CD4-positive, alpha-beta T cell (primary cell): ENCODE results near the gene DCAF8. TPM values are rescaled to one million over a fixed set of nuclear protein-coding genes. Genes with fewer than 3 reads are reported as not detected.
"Not testable (repeated sequence)": the region's sequence is repeated elsewhere in the genome, so short reads cannot be mapped to it uniquely, and the experiment has no call there.

Experiments
- ATAC-seq: fragments of 200-7000 bp; cut with Tn5 transposase; one replicate; pipeline ENCODE4 v1.10.0; 2022; ENCODE audit warnings: mild to moderate bottlenecking; ENCODE audit not compliant: poor library complexity
- CTCF ChIA-PET: fragments of 350-600 bp; sonication (Branson Sonifier 250); formaldehyde crosslinking; loops from one replicate; lab custom pipeline; 2021; ENCODE audit warnings: antibody characterized with exemption, inconsistent platforms; lab: Charles Lee
- POLR2A ChIA-PET: fragments of 350-600 bp; sonication (Branson Sonifier 250); formaldehyde crosslinking; loops from one replicate; lab custom pipeline; 2021; ENCODE audit warnings: antibody characterized with exemption, inconsistent platforms; lab: Charles Lee
- DNase-seq, 14 experiments: peaks; one replicate each; pipeline ENCODE4 v3.0.0-alpha.2; 2013 to 2020; ENCODE audit warnings: mixed read lengths in 2 of 14
- H3K27ac ChIP-seq, 2 donors: one replicate each; pipeline versions ENCODE4 v1.5.1 to v1.7.0; 2013; ENCODE audit warnings: low read length in 2 of 2, low read depth in 1 of 2, mild to moderate bottlenecking in 1 of 2
- H3K27me3 ChIP-seq, 2 experiments: 1 replicate in 1 of 2; 2 replicates in 1 of 2; pipeline versions ENCODE4 v1.6.1 to v1.7.0; 2013; ENCODE audit warnings: low read length in 2 of 2, control low read depth in 1 of 2, mild to moderate bottlenecking in 1 of 2, moderate library complexity in 1 of 2; ENCODE audit not compliant: insufficient read depth in 2 of 2, control insufficient read depth in 1 of 2
- H3K36me3 ChIP-seq: one replicate; pipeline ENCODE4 v1.6.1; 2013; ENCODE audit warnings: low read length, control low read depth; ENCODE audit not compliant: insufficient read depth
- H3K4me1 ChIP-seq: one replicate; pipeline ENCODE4 v1.6.1; 2013; ENCODE audit warnings: low read length, control low read depth; ENCODE audit not compliant: insufficient read depth
- H3K4me3 ChIP-seq: one replicate; pipeline ENCODE4 v1.5.1; 2013; ENCODE audit warnings: mild to moderate bottlenecking, low read length, moderate library complexity
- H3K9me3 ChIP-seq, 2 experiments: 1 replicate in 1 of 2; 2 replicates in 1 of 2; pipeline versions ENCODE4 v1.6.1 to v1.7.0; 2013; ENCODE audit warnings: low read length in 2 of 2, mild to moderate bottlenecking in 2 of 2, control low read depth in 1 of 2, moderate library complexity in 1 of 2; ENCODE audit not compliant: control insufficient read depth in 1 of 2, insufficient read depth in 1 of 2
- H3K27ac Mint-ChIP-seq: one replicate; pipeline ENCODE4 v1.8.0; 2020; ENCODE audit warnings: mixed read lengths
- H3K27me3 Mint-ChIP-seq: one replicate; pipeline ENCODE4 v1.8.0; 2021; ENCODE audit warnings: mixed read lengths
- H3K36me3 Mint-ChIP-seq: one replicate; pipeline ENCODE4 v1.8.0; 2021; ENCODE audit warnings: low read depth, mixed read lengths
- H3K4me1 Mint-ChIP-seq: one replicate; pipeline ENCODE4 v1.8.0; 2021; ENCODE audit warnings: low read depth, mixed read lengths
- H3K4me3 Mint-ChIP-seq: one replicate; pipeline ENCODE4 v1.8.0; 2020; ENCODE audit warnings: mild to moderate bottlenecking, mixed read lengths
- H3K9me3 Mint-ChIP-seq: one replicate; pipeline ENCODE4 v1.8.0; 2020; ENCODE audit warnings: mixed read lengths
- intact Hi-C, 2 experiments: fragments of 100-400 bp; cut with DNase I in 1 of 2; cut with micrococcal nuclease in 1 of 2; formaldehyde crosslinking; loops; one replicate each; pipeline versions ENCODE4 v1.15.1 to v1.9.0; 2023 to 2025; cut with DNase I, micrococcal nuclease
- total RNA-seq, 174 experiments: library from RNA in 2 of 174; stranded (reverse) in 2 of 174; gene quantifications; one replicate each; pipeline ENCODE4 v1.2.3 and lab custom pipeline; 2021 to 2026
- TF ChIP-seq, protein P1 (sequence below): fragments of 200-600 bp; IDR thresholded peaks from one replicate; pipeline ENCODE4 v1.8.0; 2022; ENCODE audit warnings: antibody characterized with exemption, mild to moderate bottlenecking

DCAF8 gene
- total RNA-seq, 2 experiments from 2014 or later, result 151 to 154 TPM

DNA sequence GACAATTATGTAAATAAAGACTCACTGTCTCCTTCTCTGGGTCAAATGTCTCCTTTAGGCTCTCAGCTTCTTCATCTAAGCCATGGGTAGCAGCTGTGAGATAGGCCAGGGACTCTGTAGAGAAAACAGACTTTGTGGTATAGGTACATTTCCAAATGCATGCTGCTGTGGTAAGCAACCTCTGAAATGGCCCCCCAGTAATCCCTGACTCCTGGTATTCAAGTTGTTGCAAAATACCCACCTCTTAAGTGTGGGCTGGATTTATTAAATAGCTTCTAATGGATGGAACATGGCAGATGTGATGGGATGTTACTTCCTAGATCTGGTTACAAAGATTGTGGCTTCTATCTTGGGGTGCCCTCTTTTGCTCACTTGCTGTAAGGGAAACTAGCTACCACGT lies 33.7 kb upstream of the DCAF8 start:
- Histone ChIP-seq H3K27ac (no peak overlapping the region), H3K4me1 (peaks cover 3% of the 10 kb centered on the region), H3K27me3 (no peaks in the 10 kb centered on the region), H3K9me3 (no peaks in the 10 kb centered on the region), H3K4me3 (no peak overlapping the region), H3K36me3 (peaks cover 93% of the 10 kb centered on the region)
- TF ChIP-seq, protein P1, sequence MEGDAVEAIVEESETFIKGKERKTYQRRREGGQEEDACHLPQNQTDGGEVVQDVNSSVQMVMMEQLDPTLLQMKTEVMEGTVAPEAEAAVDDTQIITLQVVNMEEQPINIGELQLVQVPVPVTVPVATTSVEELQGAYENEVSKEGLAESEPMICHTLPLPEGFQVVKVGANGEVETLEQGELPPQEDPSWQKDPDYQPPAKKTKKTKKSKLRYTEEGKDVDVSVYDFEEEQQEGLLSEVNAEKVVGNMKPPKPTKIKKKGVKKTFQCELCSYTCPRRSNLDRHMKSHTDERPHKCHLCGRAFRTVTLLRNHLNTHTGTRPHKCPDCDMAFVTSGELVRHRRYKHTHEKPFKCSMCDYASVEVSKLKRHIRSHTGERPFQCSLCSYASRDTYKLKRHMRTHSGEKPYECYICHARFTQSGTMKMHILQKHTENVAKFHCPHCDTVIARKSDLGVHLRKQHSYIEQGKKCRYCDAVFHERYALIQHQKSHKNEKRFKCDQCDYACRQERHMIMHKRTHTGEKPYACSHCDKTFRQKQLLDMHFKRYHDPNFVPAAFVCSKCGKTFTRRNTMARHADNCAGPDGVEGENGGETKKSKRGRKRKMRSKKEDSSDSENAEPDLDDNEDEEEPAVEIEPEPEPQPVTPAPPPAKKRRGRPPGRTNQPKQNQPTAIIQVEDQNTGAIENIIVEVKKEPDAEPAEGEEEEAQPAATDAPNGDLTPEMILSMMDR, result no peak
- Mint-ChIP-seq H3K4me3 (no peak overlapping the region), H3K27me3 (no peaks in the 10 kb centered on the region), H3K36me3 (peaks cover 98% of the 10 kb centered on the region), H3K9me3 (no peaks in the 10 kb centered on the region), H3K4me1 (peaks cover 4% of the 10 kb centered on the region), H3K27ac (no peak overlapping the region)
- no peak for ATAC-seq
- ChIA-PET CTCF (no interaction called here), POLR2A (interaction anchor here (0.7 to 1.0 kb wide), 2 partner anchors 11 to 27 kb away, joined by 3 read pairs; no protein-coding TSS in a partner anchor)
- intact Hi-C loops, result no loop called here
- DNase-seq, result no peak

DNA sequence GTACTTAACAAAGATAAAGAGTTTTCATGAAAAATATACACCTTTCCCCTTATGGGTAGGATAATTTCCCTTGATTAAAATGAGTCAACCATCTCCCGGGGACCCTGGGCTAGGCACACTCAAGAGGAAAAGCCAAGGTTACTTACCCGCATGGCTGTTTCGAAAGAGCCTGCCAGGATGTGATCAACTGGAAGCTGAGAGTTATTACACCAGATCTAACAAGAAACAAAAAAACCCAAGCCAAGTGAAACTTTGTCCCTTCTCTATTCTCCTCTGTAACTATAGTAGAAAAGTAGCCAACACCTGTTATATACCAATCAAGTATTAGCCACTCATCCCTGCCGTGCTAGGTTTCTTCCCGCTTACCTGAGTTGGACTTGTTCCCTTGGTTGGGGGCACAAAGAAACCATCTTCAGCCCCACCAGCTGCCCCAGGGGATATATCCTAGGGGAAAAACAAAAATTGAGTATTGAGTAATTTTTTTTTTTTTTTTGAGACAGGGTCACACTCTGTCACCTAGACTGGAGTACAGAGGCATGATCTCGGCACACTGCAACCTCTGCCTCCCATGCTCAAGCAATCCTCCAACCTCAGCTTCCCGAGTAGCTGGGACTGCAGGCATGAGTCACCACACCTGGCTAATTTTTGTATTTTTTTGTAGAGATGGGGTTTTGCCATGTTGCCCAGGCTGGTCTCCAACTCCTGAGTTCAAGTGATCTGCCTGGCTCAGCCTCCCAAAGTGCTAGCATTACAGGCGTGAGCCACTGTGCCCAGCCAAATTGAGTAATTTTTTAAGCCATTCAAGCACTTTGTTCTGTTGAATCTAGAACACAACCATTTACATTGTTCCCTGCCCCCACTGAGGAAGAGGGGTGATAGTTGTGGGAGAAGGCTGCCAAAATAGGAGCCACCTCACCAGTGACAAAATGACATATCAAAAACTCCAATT lies 30.9 kb upstream of the DCAF8 start:
- peaks cover 92% of the 10 kb centered on the region for H3K36me3 ChIP-seq
- ChIA-PET CTCF (interaction anchor here (1.4 to 2.6 kb wide), 3 partner anchors 8 to 193 kb away, joined by 3 to 25 read pairs (median 8); partner anchors contain the start of gene PEX19), POLR2A (no interaction called here)
- Mint-ChIP-seq H3K27me3 (no peaks in the 10 kb centered on the region), H3K4me3 (no peak overlapping the region), H3K9me3 (no peaks in the 10 kb centered on the region), H3K36me3 (peaks cover 97% of the 10 kb centered on the region), H3K4me1 (peaks cover 5% of the 10 kb centered on the region), H3K27ac (no peak overlapping the region)
- TF ChIP-seq, protein P1, result no peak
- peaks cover 6% of the 10 kb centered on the region for H3K4me1 ChIP-seq
- no peak overlapping the region for H3K27ac ChIP-seq
- H3K9me3 ChIP-seq, result no peaks in the 10 kb centered on the region
- ATAC-seq (no peak), DNase-seq (no peak)
- intact Hi-C loops, result no loop called here
- H3K4me3 ChIP-seq, result no peak overlapping the region
- H3K27me3 ChIP-seq, result no peaks in the 10 kb centered on the region

DNA sequence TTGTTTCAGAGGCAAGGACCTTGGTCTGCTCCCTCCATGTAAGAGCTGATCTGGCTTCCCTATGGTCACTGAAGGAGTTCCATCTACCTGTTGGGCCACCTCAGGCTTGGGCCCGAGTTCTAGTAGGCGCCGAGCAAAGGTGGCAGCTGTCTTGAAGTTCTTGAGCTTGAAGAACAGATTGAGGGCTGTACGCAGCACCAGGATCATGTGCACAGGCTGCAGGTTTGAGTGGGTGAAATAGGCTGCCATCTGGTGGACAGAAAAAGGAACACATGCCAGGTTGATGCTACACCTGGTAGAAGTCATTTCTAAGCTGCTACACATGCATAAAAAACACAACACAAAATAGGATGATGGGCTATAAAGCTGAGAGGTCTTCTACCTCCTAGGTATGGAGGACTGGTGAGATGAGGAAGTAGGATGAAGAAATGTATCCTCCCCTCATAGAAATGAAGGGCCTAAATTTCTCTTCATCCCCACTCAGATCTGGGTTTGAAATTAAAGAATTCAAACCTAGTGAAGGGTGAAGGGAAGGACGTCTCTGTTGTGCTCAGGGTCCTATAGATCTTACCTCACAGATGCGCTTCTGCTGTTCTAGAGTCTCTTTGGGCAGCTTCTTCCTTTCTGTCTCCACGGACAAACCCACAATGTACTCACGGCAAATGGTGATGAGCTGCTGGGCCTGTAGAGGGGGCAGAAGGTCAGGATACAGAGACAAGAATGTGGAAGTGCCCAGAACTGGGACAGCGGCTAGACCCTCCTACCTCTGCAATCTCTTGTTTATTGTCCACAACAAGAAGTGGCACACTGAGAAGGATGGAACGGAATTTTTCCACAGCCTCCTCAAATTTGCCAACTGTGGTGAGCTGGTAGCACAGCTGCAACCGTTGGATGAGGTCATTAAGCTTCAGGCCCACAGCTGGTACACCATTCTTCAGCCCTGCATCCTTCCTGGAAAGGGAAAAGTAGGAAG lies 29.2 kb upstream of the DCAF8 start:
- Histone ChIP-seq H3K27me3 (no peaks in the 10 kb centered on the region), H3K36me3 (peaks cover 76% of the 10 kb centered on the region), H3K27ac (no peak overlapping the region), H3K4me1 (peaks cover 6% of the 10 kb centered on the region), H3K9me3 (no peaks in the 10 kb centered on the region), H3K4me3 (no peak overlapping the region)
- Mint-ChIP-seq H3K27ac (peak overlapping the region; percentile 16), H3K27me3 (no peaks in the 10 kb centered on the region), H3K9me3 (no peaks in the 10 kb centered on the region), H3K4me1 (peaks cover 7% of the 10 kb centered on the region), H3K4me3 (peak overlapping the region; percentile 5), H3K36me3 (peaks cover 83% of the 10 kb centered on the region)
- ChIA-PET POLR2A (interaction anchor here (0.6 to 2.2 kb wide), 8 partner anchors 29 to 261 kb away, joined by 3 to 27 read pairs (median 4); partner anchors contain the start of genes DCAF8 and IGSF8), CTCF (interaction anchor here (0.7 to 2.8 kb wide), 30 partner anchors 10 to 316 kb away, joined by 3 to 28 read pairs (median 4); partner anchors contain the start of genes DCAF8, IGSF8 and PEA15)
- peak; percentile 99 for ATAC-seq
- DNase-seq, result peak; percentile 48 to 88 (median 58)
- TF ChIP-seq, protein P1, result peak; percentile 78
- intact Hi-C loops, result loop anchor here (1.0 kb wide), 2 partner anchors 98 to 190 kb away; no protein-coding TSS in a partner anchor

DNA sequence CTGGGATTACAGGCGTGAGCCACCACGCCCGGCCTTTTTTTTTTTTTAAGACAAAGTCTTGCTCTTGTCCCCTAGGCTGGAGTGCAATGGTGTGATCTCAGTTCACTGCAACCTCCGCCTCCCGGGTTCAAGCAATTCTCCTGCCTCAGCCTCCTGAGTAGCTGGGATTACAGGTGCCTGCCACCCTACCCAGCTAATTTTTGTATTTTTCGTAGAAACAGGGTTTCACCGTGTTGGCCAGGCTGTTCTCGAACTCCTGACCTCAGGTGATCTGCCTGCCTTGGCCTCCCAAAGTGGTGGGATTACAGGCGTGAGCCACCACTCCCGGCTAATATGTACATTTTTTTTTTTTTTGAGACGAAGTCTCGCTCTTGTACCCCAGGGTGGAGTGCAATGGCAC lies 25.4 kb upstream of the DCAF8 start:
- ChIA-PET POLR2A (interaction anchor here (0.7 to 1.2 kb wide), 2 partner anchors 25 to 186 kb away, joined by 3 to 7 read pairs; partner anchors contain the start of gene DCAF8), CTCF (interaction anchor here (0.8 to 1.7 kb wide), 3 partner anchors 36 to 186 kb away, joined by 3 to 5 read pairs (median 4); no protein-coding TSS in a partner anchor)
- H3K27ac ChIP-seq, DNase-seq, H3K27me3 ChIP-seq, H3K9me3 ChIP-seq, H3K27me3 Mint-ChIP-seq, H3K9me3 Mint-ChIP-seq, ATAC-seq, H3K27ac Mint-ChIP-seq, H3K4me3 ChIP-seq: not testable (repeated sequence)
- Histone ChIP-seq H3K36me3 (peaks cover 45% of the 10 kb centered on the region), H3K4me1 (peaks cover 29% of the 10 kb centered on the region)
- Mint-ChIP-seq H3K4me3 (peak overlapping the region; percentile 51), H3K36me3 (peaks cover 65% of the 10 kb centered on the region), H3K4me1 (peaks cover 35% of the 10 kb centered on the region)
- intact Hi-C loops, result loop anchor here (5.0 to 10.0 kb wide), 3 partner anchors 35 to 847 kb away; partner anchors contain the start of genes DEDD (in 1 of the 2) and TAGLN2 (in 1 of the 2)
